Prostate gland (tissue), 2 donors: ENCODE data around the gene TENT5A. TPM values are rescaled to one million over a fixed set of nuclear protein-coding genes. Genes with fewer than 3 reads are reported as not detected.
"Not testable (repeated sequence)": the region's sequence is repeated elsewhere in the genome, so short reads cannot be mapped to it uniquely, and the experiment has no call there.

Experiments
- DNase-seq: peaks from one replicate; pipeline ENCODE4 v3.0.0-alpha.2; 2019; ENCODE audit warnings: low spot score
- H3K27ac ChIP-seq, 2 donors: fragments of 200-600 bp; sonication (generic); 2 replicates each; pipeline ENCODE4 v1.5.1; 2017 to 2019
- H3K27me3 ChIP-seq: fragments of 200-600 bp; sonication (generic); replicated peaks from 2 replicates; pipeline ENCODE4 v1.5.1; 2019; ENCODE audit not compliant: insufficient read depth
- H3K36me3 ChIP-seq, 2 donors: fragments of 200-600 bp; sonication (generic); 1 replicate in 1 of 2; 2 replicates in 1 of 2; pipeline versions ENCODE4 v1.5.1 to v1.8.1; 2017 to 2019
- H3K4me1 ChIP-seq: fragments of 200-600 bp; sonication (generic); replicated peaks from 2 replicates; pipeline ENCODE4 v1.5.1; 2019
- H3K4me3 ChIP-seq, 2 donors: fragments of 200-600 bp; sonication (generic); 2 replicates each; pipeline ENCODE4 v1.5.1; 2017 to 2019
- H3K9me3 ChIP-seq: fragments of 200-600 bp; sonication (generic); 2 replicates; pipeline ENCODE4 v1.5.1; 2017
- POLR2A ChIP-seq: fragments of 450-650 bp; IDR thresholded peaks from one replicate; pipeline ENCODE4 v1.6.1; 2016; ENCODE audit warnings: antibody characterized with exemption, mild to moderate bottlenecking
- POLR2AphosphoS5 ChIP-seq: sonication (generic); formaldehyde crosslinking; IDR thresholded peaks from one replicate; pipeline ENCODE4 v1.6.1; 2017; ENCODE audit warnings: antibody characterized with exemption
- WGBS: methylation state at CpG from one replicate; pipeline ENCODE4 v1.1.5; 2018; 5-methylcytosine and 5-hydroxymethylcytosine counted together
- intact Hi-C: fragments of 100-400 bp; cut with DNase I; formaldehyde crosslinking; loops from one replicate; pipeline ENCODE4 v1.14.2; 2022
- total RNA-seq, 2 donors: library from RNA; depleted of rRNA; stranded (reverse); fragments of >200 nt; gene quantifications; one replicate each; pipeline ENCODE4 v1.1.0, GENCODE V29; 2016
- TF ChIP-seq, protein P1 (sequence below), 4 experiments: fragments of 200-600 bp in 2 of 4; fragments of 450-650 bp in 2 of 4; sonication (generic) in 2 of 4; IDR thresholded peaks; 1 replicate in 3 of 4; 2 replicates in 1 of 4; pipeline ENCODE4 v1.5.1; 2016 to 2019; ENCODE audit warnings: antibody characterized with exemption in 4 of 4, mild to moderate bottlenecking in 2 of 4, moderate library complexity in 2 of 4

Gene TENT5A
- total RNA-seq, 2 donors from 2014 or later = 11.9 to 12.0 TPM

DNA sequence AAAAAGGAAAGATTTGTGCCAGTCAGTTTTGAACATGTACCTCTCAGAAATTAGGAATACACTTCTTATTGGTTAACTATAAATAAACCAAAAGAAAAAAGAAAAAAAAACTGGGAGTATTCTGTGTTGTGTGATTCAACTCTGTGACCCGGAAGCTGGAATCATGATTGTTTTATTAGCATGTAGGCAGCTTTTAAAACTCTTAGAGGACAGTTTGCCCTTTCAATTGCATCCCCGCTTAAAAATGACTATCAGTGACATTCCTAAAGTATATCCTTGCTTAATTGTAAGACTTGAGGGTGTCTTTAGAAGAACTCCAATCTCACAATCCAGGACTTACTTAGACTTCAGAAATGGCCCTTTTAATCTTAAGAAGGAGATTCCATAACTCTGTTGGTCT lies 29.1 kb upstream of the TENT5A start:
- Histone ChIP-seq H3K27ac (no peak overlapping the region), H3K4me3 (no peak overlapping the region), H3K27me3 (no peaks in the 10 kb centered on the region), H3K9me3 (no peaks in the 10 kb centered on the region), H3K36me3 (no peaks in the 10 kb centered on the region), H3K4me1 (no peaks in the 10 kb centered on the region)
- intact Hi-C loops = no loop called here
- TF ChIP-seq POLR2A (no peak), POLR2AphosphoS5 (no peak)
- TF ChIP-seq, protein P1, sequence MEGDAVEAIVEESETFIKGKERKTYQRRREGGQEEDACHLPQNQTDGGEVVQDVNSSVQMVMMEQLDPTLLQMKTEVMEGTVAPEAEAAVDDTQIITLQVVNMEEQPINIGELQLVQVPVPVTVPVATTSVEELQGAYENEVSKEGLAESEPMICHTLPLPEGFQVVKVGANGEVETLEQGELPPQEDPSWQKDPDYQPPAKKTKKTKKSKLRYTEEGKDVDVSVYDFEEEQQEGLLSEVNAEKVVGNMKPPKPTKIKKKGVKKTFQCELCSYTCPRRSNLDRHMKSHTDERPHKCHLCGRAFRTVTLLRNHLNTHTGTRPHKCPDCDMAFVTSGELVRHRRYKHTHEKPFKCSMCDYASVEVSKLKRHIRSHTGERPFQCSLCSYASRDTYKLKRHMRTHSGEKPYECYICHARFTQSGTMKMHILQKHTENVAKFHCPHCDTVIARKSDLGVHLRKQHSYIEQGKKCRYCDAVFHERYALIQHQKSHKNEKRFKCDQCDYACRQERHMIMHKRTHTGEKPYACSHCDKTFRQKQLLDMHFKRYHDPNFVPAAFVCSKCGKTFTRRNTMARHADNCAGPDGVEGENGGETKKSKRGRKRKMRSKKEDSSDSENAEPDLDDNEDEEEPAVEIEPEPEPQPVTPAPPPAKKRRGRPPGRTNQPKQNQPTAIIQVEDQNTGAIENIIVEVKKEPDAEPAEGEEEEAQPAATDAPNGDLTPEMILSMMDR (IDR thresholded peaks at IDR 0.05) = no peak
- no peak for DNase-seq
- WGBS = 46% methylated on average over 2 of the region's 2 CpGs

DNA sequence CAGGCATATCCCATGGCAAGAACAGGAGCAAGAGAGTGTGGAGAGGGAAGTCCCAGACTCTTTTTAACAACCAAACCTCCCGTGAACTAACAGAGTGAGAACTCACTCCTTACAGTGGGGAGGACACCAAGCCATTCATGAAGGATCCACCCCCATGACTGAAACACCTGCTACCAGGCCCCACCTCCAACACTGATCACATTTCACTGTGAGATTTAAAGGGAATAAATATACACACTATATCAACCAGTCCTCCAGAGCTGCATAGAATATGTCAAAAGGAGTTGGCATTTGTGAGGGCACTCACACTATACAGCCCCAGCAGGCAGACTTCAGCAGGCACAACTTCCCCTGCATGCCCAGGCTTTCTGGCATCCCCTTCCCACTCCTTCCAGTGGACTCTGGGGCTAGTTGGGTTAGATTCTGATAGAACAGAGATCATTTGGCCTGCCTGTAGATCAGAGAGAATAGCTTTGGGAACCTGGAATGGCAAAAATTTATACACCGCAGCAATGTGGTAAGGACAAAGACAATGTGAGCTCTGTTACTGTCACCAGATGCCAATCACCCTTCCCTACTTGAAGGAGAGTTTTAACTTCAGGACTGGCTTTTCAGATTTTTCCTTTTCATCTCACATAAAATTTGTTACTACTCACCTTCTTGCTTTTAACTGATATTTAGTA lies 25.2 kb upstream of the TENT5A start:
- TF ChIP-seq POLR2A (no peak), POLR2AphosphoS5 (no peak)
- TF ChIP-seq, protein P1 (IDR thresholded peaks at IDR 0.05) = no peak
- Histone ChIP-seq H3K9me3 (no peaks in the 10 kb centered on the region), H3K4me1 (no peaks in the 10 kb centered on the region), H3K27me3 (no peaks in the 10 kb centered on the region), H3K27ac (no peak overlapping the region), H3K36me3 (no peaks in the 10 kb centered on the region), H3K4me3 (no peak overlapping the region)
- 80% methylated on average over 2 of the region's 2 CpGs for WGBS
- intact Hi-C loops = no loop called here
- DNase-seq = no peak

DNA sequence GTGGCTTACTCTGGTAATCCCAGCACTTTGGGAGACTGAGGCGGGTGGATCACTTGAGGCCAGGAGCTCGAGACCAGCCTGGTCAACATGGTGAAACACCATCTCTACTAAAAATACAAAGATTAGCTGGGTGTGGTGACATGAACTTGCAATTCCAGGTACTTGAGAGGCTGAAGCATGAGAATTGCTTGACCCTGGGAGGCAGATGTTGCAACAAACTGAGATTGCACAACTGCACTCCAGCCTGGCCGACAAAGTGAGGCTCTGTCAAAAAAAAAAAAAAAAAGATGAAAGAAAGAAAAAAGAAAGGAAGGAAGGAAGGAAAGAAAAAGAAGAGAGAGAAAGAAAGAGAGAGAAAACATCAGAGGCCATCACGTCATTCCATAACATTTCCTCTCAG lies 23.7 kb upstream of the TENT5A start:
- H3K4me1 ChIP-seq, H3K27ac ChIP-seq, intact Hi-C loops, H3K27me3 ChIP-seq, DNase-seq, H3K9me3 ChIP-seq, H3K4me3 ChIP-seq, H3K36me3 ChIP-seq: not testable (repeated sequence)
- WGBS = 84% methylated on average over 4 of the region's 4 CpGs

DNA sequence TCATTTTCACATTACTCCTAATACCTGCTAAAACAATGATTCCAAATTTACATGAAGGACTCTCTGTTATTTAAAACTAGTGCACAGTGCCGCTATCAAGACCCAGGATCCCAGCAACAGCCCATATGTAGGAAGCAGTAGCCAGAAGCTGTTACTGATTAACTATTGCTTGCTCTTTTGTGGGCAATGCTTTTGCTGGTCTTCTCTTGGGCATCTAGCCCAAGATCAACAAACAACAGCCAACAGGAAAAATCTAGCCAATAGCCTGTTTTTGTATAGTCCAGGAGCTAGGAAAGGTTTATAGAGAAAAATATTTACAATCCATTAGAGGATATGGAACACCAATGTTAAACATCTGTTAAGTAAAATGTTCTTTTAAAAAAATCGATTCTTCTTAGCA lies 22.1 kb upstream of the TENT5A start:
- H3K27me3 ChIP-seq = no peaks in the 10 kb centered on the region
- no peaks in the 10 kb centered on the region for H3K9me3 ChIP-seq
- 53% methylated on average over 2 of the region's 2 CpGs for WGBS
- no peak overlapping the region for H3K27ac ChIP-seq
- H3K36me3 ChIP-seq = no peaks in the 10 kb centered on the region
- intact Hi-C loops = no loop called here
- TF ChIP-seq POLR2AphosphoS5 (no peak), POLR2A (no peak)
- TF ChIP-seq, protein P1 (IDR thresholded peaks at IDR 0.05) = no peak
- H3K4me3 ChIP-seq = no peak overlapping the region
- no peaks in the 10 kb centered on the region for H3K4me1 ChIP-seq
- no peak for DNase-seq

DNA sequence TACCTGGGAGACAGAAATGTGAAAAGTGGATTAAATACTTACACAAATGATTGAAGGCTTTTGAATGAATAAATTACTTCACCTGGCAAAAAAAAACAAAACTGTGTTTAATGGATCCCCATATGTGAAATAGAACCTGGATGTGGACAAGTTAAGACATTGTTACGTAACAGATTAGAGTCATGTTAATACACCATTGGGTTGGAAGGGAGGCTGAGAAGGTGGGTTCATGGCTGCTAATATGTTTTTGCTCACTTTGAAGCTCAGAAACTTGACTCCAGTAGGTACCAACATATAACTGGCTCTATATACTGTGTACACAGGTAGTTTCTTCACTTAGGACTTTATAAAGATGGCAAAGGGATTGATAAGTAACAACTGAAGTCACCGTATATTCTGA lies 21.4 kb upstream of the TENT5A start:
- no peak for DNase-seq
- 94% methylated on average over 2 of the region's 2 CpGs for WGBS
- intact Hi-C loops = no loop called here

More for the DNA sequence above, 21.4 kb upstream of the TENT5A start:
- TF ChIP-seq, protein P1 (IDR thresholded peaks at IDR 0.05) = no peak
- no peak for TF ChIP-seq POLR2A
- no peak for TF ChIP-seq POLR2AphosphoS5
- no peaks in the 10 kb centered on the region for H3K4me1 ChIP-seq
- no peak overlapping the region for H3K27ac ChIP-seq
- H3K27me3 ChIP-seq = no peaks in the 10 kb centered on the region
- no peaks in the 10 kb centered on the region for H3K36me3 ChIP-seq
- H3K4me3 ChIP-seq = no peak overlapping the region
- no peaks in the 10 kb centered on the region for H3K9me3 ChIP-seq
